Endometrium (tissue), 2 donors: ENCODE results near the gene ENOSF1.

Experiments
- FAIRE-seq: peaks from 2 replicates; lab custom pipeline; 2012; peaks lifted over from hg19 to GRCh38; lab: Jason Lieb, UNC
- donor health status: control.
- donor health status: control.

Gene ENOSF1

DNA sequence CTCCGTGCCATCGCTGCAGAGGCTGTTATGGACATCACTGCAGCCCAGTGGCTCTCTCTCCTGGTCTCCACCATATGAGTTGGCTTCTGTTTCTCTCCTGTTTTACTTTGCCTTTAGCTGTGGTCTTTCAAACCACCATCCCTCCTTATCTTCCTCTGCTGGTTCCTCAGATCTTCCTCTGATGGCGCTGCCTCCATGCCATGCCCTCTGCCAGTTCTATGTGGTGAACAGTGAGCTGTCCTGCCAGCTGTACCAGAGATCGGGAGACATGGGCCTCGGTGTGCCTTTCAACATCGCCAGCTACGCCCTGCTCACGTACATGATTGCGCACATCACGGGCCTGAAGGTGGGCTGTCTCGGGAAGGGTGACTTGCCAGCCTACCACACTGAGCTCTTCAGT lies 41.9 kb downstream of the ENOSF1 start:
- no peak for FAIRE-seq

DNA sequence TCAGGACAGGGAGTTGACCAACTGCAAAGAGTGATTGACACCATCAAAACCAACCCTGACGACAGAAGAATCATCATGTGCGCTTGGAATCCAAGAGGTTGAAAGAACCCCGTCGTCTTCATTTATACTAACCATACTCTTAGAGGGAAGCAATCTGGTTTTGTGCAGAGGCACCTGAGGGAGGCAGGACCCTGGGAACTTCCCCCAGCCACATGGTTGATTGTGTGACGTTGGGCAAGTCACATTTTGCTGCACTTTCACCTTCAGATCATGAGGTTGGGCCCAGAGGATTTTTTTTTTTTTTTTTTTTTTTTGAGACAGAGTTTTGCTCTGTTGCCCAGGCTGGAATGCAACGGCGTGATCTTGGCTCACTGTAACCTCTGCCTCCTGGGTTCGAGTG lies 43.4 kb downstream of the ENOSF1 start:
- FAIRE-seq, result no peak

DNA sequence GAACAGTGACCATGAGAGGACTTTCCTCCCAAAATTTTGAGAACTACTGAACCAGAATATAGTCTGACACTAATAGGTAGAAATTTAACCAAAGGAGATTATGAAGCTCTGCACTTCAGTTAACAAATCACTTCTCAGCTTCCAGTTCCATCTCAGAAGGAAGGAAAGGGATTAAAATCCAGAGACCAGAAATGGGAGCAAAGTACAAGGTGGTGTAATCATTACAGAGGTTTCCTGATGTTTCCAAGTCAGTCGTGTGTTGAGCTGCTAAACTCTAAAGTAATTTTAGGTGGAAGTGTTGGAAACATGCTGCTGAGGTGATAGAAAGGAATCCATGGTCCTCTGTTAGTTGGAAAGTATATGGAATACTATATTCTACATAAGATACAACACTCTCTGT lies 44.2 kb downstream of the ENOSF1 start:
- FAIRE-seq, result no peak

DNA sequence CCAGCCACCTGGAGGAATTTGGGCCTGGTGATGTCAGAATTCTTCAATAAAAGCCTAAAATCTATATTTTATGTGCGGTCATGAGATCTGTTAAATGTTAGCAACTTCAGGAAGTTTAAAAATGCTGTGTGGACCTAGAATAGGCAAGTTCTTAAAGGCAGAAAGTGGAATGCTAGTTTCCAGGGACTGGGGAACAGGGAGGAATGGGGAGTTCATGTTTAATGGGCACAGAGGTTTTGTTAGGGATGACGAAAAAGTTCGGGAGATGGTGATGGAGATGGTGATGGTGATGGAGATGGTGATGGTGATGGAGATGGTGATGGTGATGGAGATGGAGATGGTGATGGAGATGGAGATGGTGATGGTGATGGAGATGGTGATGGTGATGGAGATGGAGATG lies 45.8 kb downstream of the ENOSF1 start:
- no peak for FAIRE-seq

DNA sequence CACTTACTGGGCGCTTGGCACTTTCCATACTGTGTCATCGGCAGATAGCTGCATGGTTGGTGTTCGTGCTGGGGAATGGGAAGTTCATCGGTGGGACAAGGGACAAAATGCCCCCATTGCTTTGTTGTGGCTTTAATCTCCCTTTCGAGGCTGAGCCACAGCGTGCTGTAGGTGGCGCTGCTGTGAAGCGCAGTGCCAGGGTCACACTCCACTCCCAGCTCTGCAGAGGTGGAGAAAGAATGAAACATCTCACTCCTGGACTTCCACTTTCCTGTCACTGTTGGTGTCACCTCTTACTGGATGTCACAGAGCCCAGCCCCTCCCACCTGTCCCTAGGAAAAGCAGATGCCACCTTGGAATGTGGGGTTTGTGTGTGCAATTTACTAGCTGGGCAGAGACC lies 46.3 kb downstream of the ENOSF1 start:
- no peak for FAIRE-seq

DNA sequence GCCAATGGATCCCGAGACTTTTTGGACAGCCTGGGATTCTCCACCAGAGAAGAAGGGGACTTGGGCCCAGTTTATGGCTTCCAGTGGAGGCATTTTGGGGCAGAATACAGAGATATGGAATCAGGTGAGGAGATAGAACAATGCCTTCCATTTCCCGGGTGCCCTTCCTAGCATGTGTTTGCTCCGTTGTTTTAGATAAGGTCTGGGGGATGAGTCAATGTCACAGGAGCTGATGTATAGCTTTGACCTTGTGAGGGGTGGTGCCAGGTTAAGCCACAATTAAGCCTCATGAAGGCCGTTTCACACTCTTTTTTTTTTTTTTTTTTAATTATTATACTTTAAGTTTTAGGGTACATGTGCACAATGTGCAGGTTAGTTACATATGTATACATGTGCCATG lies 50.2 kb downstream of the ENOSF1 start:
- FAIRE-seq, result no peak

DNA sequence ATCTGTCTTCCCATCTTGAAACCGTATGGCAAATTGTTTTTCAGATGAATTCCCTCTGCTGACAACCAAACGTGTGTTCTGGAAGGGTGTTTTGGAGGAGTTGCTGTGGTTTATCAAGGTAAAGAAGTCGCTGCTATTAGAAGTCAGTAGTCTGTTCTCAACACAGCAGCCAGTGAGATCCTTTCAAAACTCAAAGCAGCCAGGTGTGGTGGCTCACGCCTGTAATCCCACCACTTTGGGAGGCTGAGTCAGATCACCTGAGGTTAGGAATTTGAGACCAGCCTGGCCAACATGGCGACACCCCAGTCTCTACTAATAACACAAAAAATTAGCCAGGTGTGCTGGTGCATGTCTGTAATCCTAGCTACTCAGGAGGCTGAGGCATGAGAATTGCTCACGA lies 52.8 kb downstream of the ENOSF1 start:
- no peak for FAIRE-seq

DNA sequence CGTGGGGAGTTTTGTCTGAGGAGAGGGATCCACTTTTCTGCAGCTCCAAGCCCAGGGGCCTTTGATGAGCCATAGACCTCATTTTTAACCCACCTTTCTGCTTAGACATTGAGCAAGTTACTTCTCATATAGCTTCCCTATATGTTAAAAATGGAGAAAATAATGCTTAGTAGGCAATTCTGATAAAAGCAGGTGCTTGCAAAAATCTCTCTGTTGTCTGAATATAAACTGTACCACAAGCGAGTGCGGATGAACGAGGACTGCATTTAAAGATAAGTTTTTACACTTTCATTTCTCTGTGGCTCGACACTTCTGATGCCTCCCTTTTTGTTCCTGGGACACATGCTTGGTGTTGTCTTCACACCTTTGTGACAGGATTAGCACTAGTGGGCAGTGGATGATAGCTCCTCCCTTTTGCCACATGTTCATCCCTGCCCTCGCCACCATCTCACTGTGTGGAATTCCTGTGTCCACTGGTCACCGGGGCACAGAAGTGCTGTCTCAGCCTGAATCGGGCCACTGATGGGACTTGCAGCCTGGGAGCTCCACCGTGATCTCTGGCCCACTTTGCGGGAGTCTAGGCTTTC lies 53.4 kb downstream of the ENOSF1 start:
- FAIRE-seq, result no peak

DNA sequence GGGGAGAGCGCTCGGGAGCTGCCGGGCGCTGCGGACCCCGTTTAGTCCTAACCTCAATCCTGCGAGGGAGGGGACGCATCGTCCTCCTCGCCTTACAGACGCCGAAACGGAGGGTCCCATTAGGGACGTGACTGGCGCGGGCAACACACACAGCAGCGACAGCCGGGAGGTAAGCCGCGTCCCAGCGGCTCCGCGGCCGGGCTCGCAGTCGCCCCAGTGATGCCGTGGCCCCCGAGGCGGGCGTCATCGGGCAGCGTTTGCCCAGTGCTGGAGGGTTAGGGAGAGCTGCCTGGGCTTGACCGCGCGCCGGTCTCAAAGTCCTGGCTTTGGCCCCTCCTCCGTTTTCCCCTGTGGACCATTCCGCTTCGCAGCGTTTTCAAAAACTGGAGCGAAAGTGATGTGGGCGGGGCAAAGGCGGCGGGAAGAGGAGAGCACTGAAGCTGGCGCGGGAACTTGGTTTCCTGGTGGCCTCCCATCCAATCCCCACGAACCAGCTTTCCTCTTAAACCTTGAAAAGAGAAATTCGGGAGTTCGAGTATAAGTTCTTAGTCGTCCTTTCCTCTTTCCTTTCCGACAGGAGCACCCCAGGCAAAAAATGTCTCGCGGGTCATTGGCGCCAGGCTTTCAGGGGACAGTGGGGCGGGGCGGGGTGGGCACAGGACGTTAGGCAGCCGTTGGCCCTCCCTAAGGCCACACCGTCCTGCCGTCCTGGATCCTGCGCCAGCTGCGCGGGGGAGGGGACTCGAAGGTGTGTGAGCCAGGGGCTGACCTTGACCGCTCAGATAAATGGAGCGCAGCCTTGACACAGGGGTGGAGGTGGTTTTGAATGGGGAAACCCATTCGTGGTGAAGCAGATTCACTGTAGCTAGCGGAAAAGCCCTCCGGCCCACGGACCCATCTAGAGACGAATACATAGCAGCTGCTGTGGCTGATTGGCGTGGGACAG lies 54.2 kb downstream of the ENOSF1 start:
- no peak for FAIRE-seq

DNA sequence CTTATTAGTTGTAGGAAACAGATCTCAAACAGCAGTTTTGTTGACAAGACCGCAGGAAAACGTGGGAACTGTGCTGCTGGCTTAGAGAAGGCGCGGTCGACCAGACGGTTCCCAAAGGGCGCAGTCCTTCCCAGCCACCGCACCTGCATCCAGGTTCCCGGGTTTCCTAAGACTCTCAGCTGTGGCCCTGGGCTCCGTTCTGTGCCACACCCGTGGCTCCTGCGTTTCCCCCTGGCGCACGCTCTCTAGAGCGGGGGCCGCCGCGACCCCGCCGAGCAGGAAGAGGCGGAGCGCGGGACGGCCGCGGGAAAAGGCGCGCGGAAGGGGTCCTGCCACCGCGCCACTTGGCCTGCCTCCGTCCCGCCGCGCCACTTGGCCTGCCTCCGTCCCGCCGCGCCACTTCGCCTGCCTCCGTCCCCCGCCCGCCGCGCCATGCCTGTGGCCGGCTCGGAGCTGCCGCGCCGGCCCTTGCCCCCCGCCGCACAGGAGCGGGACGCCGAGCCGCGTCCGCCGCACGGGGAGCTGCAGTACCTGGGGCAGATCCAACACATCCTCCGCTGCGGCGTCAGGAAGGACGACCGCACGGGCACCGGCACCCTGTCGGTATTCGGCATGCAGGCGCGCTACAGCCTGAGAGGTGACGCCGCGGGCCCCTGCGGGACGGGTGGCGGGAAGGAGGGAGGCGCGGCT lies 55.0 kb downstream of the ENOSF1 start, which contains the start of gene TYMS:
TYMS (plus strand) TSS at position 343 of the 690 bp plus-strand sequence; CDS start at position 433, 90 bp downstream.
- no peak for FAIRE-seq

DNA sequence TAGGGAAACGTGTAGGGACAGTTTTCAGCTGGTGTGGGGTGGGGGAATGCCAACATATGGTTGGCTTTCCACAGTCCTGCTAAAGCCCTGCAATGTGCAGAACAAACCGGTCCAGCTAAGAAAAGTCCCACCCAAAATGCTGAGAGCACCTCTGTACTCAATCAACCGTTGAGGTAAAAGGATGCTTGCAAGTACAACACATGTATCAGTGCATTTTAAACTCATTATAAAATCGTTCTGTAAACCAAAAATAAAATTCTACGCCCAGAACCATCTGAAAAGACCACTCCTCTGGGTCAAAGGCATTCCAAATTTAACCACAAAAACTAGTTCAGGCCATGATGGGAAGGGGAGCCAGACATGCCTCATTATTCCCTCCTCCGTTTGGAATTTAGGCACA lies 57.0 kb downstream of the ENOSF1 start:
- FAIRE-seq, result no peak

DNA sequence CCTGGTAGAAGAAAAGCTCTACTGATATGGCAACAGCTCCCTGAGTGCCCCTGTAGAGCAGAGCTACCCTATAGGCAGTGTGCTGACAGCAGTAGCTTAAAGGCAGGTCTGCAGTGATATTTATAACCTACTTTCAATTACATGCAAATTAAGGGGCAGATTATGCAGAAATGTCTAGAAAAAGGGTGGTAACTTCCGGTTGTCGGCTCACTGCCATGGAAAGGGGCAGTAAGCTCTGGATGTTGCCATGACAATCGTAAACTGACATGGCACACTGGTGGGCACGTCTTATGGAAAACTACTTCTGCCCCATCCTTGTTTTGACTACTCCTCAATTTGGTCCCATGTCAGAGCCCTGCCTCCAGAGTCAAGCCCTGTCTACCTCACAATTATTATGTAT lies 57.8 kb downstream of the ENOSF1 start:
- no peak for FAIRE-seq

DNA sequence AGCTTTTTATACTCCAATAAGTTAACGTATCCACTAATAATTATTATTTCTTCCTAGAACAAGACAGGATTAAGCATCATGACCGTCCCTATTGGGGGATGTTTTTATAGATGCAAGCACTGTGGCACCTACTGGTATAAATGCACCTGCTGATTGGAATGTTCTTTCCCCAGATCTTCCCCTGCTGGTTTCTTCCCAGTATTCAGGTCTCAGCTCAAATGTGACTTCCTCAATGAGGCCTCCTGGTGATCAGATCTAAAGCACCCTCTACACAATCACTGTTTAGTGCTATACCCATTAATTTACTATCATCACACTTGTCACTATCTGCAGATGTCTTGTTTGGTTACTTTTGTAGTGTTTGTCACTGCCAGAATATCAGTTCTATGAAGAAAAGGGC lies 58.9 kb downstream of the ENOSF1 start:
- FAIRE-seq, result no peak

DNA sequence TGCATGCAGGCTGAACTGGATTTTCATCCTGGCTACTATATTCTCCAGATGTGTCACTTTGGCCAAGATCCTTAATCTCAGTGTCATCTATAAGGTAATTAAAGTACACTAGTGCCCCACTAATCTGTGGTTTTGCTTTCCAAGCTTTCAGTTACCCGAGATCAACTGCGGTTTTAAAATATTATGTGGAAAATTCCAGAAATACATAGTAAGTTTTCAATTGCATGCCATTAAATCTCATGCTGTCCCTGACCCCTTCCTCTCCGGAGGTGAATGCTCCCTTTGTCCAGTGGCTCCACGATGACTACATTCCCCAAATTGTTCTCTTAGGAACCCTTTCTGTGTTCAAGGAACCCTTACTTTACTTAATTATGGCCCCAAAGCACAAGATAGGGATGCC lies 60.3 kb downstream of the ENOSF1 start:
- FAIRE-seq, result no peak

DNA sequence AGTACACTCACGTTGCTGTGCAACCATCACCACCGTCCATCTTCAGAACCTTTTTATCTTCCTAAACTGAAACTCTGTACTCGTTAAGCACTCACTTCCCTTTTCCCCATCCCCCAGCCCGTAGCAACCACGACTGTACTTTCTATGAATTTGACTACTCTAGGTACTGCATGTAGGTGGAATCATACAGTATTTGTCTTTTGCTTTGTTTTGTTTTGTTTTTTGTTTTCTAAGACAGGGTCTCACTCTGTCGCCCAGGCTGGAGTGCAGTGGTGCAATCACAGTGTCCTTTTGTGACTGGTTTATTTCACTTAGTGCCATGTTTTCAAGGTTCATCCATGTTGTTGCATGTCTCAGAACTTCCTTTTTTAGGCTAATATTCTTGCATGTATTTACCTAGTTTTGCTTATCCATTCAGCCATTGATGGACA lies 62.0 kb downstream of the ENOSF1 start:
- no peak for FAIRE-seq

DNA sequence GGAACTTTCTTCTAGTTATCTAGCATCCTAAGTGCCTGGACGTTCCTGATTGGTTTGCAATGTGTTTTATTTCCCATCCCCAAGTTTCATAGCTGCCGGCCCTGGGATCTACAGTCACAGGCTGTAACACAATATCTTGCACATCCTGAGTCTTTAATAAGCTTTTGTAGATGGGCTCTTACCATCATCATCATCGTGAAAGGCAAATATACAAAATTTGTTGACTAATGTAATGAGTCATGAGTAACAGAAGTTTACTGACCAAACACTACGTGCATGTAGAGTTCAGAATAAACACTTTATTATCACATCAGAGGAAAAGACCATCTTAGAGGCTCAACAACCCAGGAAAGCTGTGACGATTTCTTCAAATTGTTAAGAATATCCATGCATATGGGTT lies 63.1 kb downstream of the ENOSF1 start:
- FAIRE-seq, result no peak

DNA sequence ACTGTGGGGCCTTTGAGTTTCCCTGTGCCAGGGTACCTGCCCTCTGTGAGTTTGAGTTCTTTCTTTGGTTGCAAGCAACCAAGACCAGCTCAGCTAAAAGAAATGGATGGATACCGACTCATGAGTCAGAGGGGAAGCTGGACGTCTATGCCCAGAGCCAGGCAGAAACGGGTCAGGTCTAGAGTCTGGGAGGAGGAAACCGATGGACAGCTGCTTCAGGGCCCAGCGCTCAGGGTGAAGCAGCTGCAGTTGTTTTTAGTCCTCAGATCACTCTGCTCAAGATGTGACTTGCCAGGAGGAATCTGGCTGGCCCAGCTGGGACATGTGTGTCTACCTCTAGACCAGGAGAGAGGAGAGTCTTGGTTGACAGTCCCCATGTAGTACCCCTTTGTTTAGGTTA lies 65.1 kb downstream of the ENOSF1 start:
- no peak for FAIRE-seq

DNA sequence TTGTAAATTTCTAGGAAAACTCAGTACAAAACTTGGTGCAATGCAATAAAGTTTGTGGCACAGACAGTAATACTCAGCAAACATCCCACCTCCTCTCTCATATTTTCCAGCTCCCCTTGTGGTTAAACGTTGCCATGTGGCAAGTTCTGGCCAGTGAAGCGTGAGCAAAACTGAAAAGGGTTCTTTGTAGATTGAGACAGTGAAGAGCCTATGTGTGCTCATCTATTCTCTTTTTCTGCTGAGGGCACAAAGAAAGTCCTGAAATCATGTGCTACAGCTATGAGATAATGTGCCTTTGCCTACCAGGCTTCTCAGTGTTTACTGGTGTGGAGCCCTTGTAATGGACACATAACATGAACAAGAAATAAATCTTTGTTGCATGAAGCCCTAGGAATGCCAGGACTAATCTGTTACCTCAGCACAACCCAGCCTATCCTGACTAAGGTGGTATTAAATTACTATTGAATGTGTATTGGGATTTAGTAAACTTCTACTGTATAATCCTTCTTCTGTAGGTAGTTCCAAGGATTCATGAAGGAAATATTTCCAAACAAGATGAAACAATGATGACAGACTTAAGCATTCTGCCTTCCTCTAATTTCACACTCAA lies 67.9 kb downstream of the ENOSF1 start:
- no peak for FAIRE-seq

DNA sequence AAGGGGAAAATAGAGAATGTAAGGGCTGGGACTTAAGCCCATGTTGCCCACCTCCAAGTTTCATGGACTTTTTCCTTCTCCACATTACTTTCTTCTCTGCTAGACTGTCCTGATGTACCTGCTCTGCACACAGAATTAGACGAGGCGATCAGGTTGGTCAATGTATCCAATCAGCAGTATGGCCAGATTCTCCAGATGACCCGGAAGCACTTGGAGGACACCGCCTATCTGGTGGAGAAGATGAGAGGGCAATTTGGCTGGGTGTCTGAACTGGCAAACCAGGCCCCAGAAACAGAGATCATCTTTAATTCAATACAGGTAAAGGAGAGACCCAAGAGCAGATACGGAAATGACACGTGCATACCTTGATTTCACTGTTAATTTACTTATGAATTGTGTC lies 71.2 kb downstream of the ENOSF1 start:
- FAIRE-seq, result no peak

DNA sequence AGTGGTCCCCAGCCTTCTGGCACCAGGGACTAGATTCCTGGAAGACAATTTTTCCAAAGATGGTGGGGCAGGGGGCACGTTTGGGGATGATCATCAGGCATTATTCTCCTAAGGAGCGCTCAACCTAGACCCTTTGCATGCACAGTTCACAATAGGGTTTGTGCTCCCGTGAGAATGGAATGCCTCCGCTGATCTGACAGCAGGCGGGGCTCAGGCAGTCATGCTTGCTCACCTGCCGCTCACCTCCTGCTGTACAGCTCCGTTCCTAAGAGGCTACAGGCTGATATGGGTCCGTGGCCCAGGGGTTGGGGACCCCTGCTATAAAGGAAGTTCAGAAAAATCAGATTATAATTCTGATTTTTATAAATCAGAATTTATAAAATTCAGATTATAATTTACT lies 77.3 kb downstream of the ENOSF1 start:
- FAIRE-seq, result no peak

DNA sequence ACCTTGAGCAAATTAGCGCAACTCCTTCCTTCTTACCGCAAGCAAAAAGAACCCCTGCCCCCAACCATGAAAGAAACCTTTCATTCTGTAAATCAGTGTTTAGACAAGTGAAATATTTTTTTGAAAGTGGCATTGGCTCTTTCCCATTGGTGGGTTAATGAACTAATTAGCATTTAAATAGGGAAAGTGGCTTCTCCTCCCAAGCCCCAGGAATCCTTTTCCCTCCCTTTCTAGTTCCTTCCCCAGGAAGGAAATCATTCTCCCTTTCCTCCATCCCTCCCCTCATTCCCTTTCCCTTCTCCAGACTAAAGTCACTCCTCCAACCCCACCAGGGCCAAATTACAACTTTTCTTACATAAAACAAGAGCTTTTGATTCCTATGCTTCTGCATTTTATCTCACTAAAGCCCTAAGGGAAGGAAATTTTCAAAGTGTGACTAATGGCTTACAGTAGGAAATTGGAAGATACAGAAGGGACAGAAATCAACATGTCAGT lies 77.8 kb downstream of the ENOSF1 start:
- no peak for FAIRE-seq

DNA sequence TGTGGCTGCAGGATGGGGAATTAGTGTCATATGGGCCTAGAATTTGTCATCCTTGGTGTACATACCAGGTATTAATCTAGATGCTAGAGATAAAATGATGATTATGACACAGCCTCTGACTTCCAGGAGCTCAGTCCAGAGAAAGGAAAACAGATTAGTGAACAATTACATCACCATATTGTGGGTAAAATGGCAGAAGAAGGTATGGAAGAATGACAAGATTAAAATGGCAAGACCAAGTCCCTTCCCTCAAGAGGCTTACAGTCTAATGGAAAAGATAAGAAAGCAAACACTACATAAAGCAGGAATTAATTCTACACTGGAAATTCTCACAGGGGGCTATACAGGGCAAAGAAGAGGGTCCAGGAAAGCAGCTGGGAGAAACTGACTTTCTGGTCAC lies 80.9 kb downstream of the ENOSF1 start:
- no peak for FAIRE-seq
